ENCODE data around the gene LRRC59.
"Not testable (repeated sequence)": the region's sequence is repeated elsewhere in the genome, so short reads cannot be mapped to it uniquely, and the experiment has no call there.

LRRC59 gene

DNA sequence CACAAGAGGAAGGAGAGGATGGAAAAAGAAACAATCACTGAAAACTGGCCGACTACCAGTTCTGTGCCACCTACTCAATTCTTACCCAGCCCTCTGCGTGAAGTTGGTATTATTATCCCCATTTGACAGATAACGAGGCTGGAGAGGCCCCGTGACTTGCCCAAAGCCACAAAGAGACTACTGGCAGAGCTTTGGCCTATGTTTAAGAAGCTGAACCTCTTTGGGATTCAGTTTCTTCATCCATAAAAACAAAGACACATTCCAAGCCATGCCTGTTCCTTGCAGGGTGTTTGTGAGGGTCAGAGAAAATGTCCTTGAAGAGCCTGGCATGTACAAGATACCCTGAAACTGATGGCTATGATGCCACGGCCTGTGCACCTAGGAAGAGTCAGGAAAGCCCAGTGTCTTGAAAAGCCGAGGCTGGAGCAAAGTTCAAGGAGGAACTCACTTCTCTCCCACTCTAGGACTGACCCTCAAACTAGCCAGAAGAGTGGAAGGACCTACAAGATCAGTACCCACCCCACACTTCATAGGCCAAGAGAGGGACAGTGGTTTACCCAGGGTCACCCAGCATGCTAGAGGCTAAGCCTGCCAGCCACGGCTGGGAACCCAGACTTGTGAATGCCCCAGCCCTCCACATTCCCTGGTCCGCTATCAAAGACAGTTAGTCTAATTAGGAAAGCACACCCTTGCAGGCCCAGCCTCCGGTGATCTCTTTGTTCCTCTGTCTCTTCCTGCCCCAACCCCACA, 27.1 kb upstream of the LRRC59 start:
- no peak for DNase-seq

DNA sequence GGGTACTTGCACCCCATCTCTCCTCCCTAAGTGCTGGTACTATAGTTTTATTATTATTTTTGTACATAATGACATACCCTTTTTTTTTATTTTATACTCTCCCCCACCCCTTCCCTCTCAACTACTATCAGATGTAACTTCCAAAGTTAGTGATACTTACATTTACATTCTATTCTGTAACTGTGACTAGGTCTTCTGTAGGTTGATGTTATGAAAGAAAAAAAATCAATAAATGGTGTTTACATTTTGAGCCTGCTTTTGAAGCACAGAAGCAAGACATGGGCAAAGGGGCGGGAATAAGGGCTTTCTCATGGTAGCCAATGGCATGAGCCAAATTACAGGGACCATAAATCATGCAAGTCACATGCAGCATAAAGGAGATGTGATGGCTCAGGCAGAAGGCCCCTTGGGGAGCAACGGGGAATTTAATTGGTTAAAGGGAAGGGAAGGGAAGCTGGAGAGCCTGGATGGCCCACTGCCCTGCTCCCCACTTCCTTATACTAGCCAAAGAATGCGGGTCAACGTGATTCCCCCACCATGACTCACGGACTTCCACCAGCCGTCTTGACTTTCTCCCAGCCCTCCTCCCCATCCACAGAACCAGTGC, 26.3 kb upstream of the LRRC59 start:
- DNase-seq: peak; percentile 8

GRCh38 chr17:50422738-50423137, 25.4 kb upstream of the LRRC59 start:
- DNase-seq: no peak

GRCh38 chr17:50421308-50422051, 24.2 kb upstream of the LRRC59 start:
- no peak for DNase-seq

DNA sequence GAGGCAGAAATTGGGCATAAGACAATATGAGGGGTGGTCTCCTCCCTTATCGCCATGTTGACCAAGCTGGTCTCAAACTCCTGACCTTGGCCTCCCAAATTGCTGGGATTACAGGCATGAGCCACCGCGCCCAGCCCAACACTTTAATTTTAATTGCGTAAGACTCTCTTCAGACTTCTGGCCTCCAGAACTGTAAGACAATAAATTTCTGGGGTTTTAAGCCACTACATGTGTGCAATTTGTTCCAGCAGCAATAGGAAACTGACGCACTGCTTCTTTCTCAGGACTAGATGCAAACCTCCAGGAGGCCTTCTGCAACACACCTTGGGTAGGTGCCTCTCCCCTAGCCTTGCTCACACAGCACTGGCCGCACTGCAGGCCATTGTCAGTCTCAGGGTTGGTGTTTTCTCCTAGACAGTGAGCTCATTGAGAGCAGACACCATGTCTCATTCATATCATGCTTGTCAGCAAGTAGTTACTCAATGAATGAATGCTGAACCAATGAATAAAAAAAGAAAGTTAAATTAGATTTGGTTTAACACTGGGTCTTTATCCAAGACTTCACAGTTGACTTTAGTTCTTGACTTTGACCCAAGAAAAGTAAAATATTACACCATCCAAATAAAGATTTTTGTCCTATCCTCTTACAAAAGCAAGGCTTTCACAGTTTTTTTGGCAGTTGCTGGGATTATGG, 23.2 kb upstream of the LRRC59 start:
- no peak for DNase-seq

DNA sequence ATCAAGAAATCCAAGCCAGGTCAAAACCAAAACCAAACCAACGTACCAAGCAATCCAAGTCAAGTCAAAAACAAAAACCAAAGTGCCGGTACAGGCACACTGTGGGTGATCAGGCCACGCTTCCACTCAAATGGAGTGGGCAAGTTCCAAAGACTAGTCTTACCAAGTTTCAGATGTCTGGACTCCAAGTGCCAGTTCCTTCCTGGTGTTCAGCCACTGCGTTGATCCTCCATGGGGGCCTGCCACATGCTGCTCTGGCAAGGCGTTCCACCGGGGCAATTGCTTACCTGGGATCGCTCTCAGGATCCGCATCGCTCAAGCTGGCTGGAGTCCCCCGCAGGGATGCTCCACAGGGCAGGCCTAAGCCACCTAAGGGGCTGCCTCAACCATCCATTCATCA, 22.3 kb upstream of the LRRC59 start:
- not testable (repeated sequence) for DNase-seq

- no peak for DNase-seq
Measured at GRCh38 chr17:50414808-50415207, 17.5 kb upstream of the LRRC59 start.

- DNase-seq: no peak
Measured at GRCh38 chr17:50412188-50412732, 14.9 kb upstream of the LRRC59 start.

DNA sequence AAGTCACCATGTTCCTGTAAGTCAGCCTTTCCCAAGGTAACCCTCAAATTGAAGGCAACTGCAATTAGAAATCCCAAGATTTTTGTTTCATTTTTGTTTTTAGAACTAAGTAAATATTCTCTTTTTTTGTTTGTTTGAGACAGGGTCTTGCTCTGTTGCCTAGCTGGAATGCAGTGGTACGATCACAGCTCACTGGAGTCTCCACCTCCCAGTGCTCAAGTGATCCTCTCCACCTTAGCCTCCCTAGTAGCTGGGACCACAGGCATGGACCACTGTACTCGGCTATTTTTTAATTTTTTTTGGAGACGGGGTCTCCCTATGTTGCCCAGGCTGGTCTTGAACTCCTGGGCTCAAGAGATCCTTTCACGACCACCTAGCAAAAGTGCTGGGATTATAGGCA, 10.6 kb upstream of the LRRC59 start:
- no peak for DNase-seq

GRCh38 chr17:50406578-50406977, 9.3 kb upstream of the LRRC59 start:
- DNase-seq: no peak

DNA sequence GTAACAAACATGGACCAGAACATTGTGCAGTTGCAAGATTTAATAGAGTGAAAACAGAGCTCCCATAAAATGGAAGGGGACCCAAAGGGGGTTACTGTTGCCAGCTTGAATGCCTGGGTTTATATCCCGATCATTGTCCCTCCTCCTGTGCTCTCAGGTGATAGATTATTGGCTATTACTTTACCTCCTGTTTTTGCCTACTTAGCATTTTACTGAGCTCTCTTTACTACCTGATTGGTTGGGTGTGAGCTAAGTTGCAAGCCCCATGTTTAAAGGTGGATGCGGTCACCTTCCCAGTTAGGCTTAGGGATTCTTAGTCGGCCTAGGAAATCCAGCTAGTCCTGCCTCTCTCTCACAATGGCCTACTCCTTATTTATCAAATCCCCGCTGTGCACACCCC, 8.0 kb upstream of the LRRC59 start:
- DNase-seq: not testable (repeated sequence)

DNA sequence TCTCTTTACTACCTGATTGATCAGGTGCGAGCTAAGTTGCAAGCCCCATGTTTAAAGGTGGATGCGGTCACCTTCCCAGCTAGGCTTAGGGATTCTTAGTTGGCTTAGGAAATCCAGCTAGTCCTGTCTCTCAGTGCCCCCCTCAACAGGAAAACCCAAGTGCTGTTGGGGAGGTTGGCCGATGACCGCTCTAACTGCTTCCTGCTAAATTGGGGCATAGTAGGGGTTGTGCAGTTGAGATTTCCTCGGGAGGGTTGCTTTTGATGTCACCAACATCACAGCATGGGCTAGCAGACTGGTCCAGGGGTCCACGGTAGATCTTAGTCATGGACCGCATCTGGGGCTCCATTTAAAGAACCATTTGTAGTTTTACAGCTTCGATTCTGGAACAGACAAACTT, 2.3 kb upstream of the LRRC59 start:
- DNase-seq: not testable (repeated sequence)

GRCh38 chr17:50398672-50399071, 1.3 kb upstream of the LRRC59 start:
- DNase-seq: not testable (repeated sequence)

DNA sequence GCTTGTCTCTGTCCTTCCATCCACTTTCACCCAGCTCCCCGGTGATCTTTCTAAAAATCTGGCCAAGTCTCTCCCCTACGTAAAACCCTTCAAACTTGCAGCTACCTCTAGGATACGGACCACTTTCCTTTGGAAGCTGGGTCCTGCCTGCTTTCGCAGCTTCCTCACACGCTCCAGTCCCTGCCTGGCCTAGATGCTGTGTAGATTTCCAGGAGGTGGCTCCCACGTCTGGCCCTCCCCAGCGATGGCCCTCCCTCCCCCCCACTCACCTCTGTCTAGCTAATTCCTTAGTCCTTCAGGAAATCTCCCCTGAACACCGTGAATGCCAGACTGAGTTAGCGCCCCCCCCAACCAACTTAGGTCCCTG, 579 bp upstream of the LRRC59 start:
- DNase-seq: no peak

- no peak for DNase-seq
Measured at GRCh38 chr17:50396261-50397110, 837 bp downstream of the LRRC59 start.

DNA sequence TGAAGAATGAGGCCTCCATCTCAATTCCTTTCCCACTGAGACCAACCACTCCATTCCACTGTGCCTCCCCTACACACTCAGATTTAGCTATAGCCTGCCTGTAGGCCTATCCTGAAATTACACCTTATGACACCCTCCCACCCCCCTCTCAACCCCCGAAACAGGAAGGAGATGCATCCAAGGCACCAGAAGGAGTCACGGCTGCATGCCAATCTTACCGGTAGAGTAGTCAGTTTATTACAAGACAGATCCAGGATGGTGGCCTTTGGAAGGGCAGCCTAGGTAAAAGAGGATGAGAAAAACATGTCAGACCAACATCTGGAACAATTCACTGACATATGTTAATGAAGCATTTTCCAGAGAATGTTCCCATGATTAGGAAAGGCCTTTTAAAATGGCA, 2.6 kb downstream of the LRRC59 start:
- DNase-seq: no peak

DNA sequence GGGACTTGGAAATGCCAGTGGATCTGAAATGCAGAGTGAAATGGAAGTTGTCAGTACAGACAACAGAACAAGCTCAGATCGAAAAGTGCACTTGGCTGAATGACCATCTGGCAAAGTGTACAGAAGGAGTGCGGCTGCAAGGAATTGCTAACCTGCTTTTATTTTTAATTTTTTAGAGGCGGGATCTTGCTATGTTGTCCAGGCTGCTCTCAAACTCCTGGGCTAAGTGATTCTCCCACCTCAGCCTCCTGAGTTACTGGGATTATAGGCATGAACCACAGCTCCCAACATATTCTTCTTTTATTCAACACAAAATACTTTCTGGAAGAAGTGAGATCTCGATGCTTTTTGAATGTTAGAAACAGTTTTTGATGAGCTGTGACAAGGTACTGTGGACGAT, 3.6 kb downstream of the LRRC59 start:
- DNase-seq: no peak

DNA sequence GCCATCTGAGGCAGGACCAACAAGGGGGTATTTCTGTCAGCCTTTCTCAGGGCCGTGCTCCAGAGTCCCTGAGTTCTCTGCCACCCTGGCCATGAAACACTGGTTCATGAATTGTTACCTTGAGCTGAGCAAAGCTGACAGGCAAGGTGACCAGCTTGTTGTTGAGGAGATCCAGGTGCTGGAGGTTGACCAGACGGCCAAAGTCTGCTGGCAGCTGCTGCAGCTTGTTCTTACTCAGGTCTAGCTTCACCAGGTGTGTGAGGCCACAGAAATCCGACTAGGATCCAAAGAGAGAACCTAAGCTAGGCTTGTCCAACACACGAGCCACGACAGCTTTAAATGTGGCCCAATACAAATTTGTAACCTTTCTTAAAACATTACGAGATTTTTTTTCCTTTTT, 4.7 kb downstream of the LRRC59 start:
- DNase-seq: no peak

GRCh38 chr17:50389534-50389933, 7.8 kb downstream of the LRRC59 start:
- no peak for DNase-seq

DNA sequence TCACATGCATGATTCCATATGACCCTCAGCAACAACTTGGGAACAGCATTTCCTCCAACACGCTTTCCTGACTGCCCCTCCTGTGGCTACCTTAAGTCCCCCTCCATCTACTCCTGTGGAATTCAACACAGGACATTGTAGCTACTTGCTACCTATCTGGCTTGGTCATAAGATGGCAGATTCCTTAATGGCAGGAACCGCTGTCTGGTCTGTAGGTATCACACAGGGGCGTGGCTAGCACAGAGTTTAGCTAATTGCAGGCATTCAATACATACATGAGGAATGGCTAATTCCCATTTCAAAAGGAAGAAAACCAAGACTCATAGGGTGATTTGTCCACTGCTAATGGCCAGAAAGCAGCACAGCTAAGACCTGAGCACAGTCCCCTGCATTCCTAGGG, 8.6 kb downstream of the LRRC59 start:
- no peak for DNase-seq

DNA sequence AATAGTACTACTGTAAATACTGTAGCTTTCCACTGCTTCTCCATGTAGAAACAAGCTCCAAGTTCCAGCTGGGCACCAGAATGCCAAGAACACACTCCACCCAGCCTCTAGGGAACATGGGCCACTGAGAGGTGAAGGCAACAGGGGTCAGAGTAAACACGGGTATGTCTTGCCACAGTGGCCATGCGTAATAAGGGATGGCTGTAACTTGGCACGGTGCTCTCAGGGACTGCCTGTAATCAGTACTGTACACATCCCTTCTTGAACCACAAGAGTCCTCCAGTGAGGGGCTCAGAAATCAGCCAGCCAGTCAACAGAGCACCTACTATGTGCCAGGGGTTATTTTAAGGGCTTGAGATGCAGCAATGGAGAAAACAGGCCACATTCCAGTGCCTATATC, 10.8 kb downstream of the LRRC59 start:
- DNase-seq: no peak

- DNase-seq: no peak
Measured at GRCh38 chr17:50382931-50383330, 14.4 kb downstream of the LRRC59 start.

Measured in CD4-positive, alpha-beta T cell treated with Interferon gamma for 1 hour (primary cell).